Sciatic nerve (tissue), 2 donors: ENCODE measurements around the gene CFAP53. TPM values are rescaled to one million over a fixed set of nuclear protein-coding genes. Genes with fewer than 3 reads are reported as not detected.

Source experiments
- ATAC-seq: fragments of 200-7000 bp; cut with Tn5 transposase; one replicate; pipeline ENCODE4 v1.9.1; 2020; ENCODE audit warnings: mild to moderate bottlenecking, moderate library complexity
- DNase-seq: peaks from one replicate; pipeline ENCODE4 v3.0.0-alpha.2; 2020; ENCODE audit warnings: low spot score
- intact Hi-C: fragments of 100-400 bp; cut with DNase I; formaldehyde crosslinking; loops from one replicate; pipeline ENCODE4 v1.14.2; 2022
- total RNA-seq: library from RNA; stranded (reverse); fragmentation: NEBNext Ultra II Directional; extraction: Animal tissue kit (Norgen Biotek cat#: 25700); gene quantifications from one replicate; pipeline ENCODE4 v1.2.1, GENCODE V29; 2021
- donor health status: DM: no; HTN: no; CAD: no.
- donor health status: DM: no; HTN: no; CAD: no.

The CFAP53 gene
- total RNA-seq, 1 donor from 2014 or later: 0.98 TPM

- intact Hi-C loops: no loop called here
- no peak for ATAC-seq
- no peak for DNase-seq
Observed at GRCh38 chr18:50181590-50181989, 84.7 kb downstream of the CFAP53 start.

DNA sequence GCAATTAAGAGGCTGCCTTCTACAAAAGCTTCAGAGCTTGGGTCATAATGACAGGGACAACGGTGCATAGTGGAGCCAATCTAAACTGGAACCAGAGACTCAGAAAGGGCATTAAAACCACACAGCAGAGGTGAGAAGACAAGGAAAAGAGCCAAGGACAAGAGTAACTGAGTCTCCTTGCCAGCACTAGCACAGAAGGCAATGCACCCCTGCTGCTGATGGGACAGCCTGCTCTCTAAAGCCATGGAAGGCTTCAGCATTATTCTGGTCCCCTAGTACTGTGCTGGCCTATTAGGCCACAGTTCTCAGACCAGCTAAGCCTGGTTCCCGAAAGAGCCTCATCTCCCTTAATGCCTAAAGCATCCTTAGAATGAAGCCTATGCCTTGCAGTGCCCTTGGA lies 86.8 kb downstream of the CFAP53 start:
- intact Hi-C loops: no loop called here
- no peak for ATAC-seq
- DNase-seq: no peak

DNA sequence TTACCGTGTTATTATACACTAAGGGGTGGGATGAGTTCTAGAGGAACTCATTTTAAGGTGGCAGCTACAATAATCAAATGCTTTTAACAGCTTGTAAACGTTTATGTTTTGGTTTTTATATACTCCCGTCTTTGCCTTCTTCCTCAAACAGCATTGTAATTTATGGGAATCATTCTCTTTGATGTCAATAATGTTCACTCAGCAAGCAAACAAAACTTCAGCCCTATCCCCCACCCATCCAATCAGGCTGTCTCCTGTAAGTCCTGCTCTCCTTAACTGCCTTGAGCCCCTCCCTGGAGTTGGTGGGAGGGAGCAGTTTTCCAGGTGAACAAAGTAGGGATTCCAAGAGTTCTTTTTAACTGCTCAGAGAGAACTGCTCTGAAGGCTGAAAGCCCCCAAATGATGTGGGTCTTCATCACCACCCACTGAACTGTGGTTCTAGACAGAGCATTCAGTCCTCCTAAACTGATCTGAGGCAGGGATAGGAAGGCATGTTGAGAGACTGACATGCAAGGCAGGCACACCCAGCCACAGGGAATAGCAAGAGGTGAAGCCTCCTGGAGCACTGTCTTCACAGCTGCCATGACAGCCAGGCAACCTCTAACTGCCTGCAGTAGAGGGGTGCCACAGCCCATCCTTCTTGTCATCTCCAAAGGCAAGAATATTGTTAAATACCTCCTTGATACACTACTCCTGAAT lies 88.9 kb downstream of the CFAP53 start:
- intact Hi-C loops: no loop called here
- DNase-seq (no peak), ATAC-seq (no peak)

Other genes starting within 250 kb of the CFAP53 start
- 9.9 TPM for gene MYO5B, start 71.3 kb downstream of the CFAP53 start, total RNA-seq
- 63.9 TPM for gene MBD1, start 15.0 kb upstream of the CFAP53 start, total RNA-seq
- 72.2 TPM for gene CXXC1, start 21.2 kb upstream of the CFAP53 start, total RNA-seq
- gene SKA1, start 108.6 kb upstream of the CFAP53 start, total RNA-seq: 0.36 TPM